Activated T-helper 17 cell treated with anti-CD3 and anti-CD28 coated beads, Interleukin-2, amount 50 U/mL, for 72 hours (primary cell): ENCODE data around the gene DMWD. TPM values are rescaled to one million over a fixed set of nuclear protein-coding genes. Genes with fewer than 3 reads are reported as not detected.
A peak's percentile ranks its signal among the peaks of the same experiment; 100 is the strongest.

Experiments
- ATAC-seq: fragments of 150-1000 bp; cut with Tn5 transposase; replicated peaks from 2 replicates; pipeline ENCODE4 v1.10.0; 2021; ENCODE audit warnings: mild to moderate bottlenecking, moderate library complexity
- H3K27ac Mint-ChIP-seq: one replicate; pipeline ENCODE4 v1.8.0; 2022; ENCODE audit warnings: mixed read lengths
- H3K27me3 Mint-ChIP-seq: one replicate; pipeline ENCODE4 v1.8.0; 2022; ENCODE audit warnings: mixed read lengths
- H3K36me3 Mint-ChIP-seq: one replicate; pipeline ENCODE4 v1.8.0; 2022; ENCODE audit warnings: low read depth, mild to moderate bottlenecking, mixed read lengths
- H3K4me1 Mint-ChIP-seq: one replicate; pipeline ENCODE4 v1.8.0; 2022; ENCODE audit warnings: mixed read lengths
- H3K4me3 Mint-ChIP-seq: one replicate; pipeline ENCODE4 v1.8.0; 2022; ENCODE audit warnings: mild to moderate bottlenecking, mixed read lengths
- H3K9me3 Mint-ChIP-seq: one replicate; pipeline ENCODE4 v1.8.0; 2022; ENCODE audit warnings: mixed read lengths
- total RNA-seq, 2 donors: library from RNA; stranded (reverse); gene quantifications; one replicate each; pipeline ENCODE4 v1.2.3, GENCODE V29; 2022

Gene DMWD
- total RNA-seq, 2 donors from 2014 or later = 33.1 to 38.9 TPM

DNA sequence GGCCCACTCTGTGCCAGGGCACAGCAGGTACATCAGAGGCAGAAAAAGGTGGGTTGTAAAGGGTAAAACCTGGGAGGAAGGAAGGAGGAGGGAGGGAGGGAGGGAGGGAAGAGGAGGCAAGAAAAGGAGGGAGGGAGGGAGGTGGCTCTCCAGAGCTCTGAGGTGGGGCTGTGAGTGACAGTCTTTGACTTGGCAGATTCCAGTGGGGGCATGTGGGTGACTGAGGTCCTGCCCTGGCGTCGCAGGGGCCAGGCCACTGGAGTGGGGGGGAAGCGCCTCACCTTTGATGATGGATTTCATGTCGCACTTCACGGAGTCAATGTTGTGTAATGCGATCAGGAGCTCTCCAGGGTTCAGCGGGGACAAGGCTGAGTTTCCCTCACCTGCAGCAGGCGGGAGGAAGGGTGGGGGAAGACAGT is 28.5 kb upstream of the DMWD start:
- Mint-ChIP-seq H3K36me3 (peaks cover 48% of the 10 kb centered on the region), H3K4me1 (no peaks in the 10 kb centered on the region), H3K27ac (peak overlapping the region; percentile 36), H3K9me3 (no peaks in the 10 kb centered on the region), H3K27me3 (no peaks in the 10 kb centered on the region), H3K4me3 (no peak overlapping the region)
- no peak for ATAC-seq

DNA sequence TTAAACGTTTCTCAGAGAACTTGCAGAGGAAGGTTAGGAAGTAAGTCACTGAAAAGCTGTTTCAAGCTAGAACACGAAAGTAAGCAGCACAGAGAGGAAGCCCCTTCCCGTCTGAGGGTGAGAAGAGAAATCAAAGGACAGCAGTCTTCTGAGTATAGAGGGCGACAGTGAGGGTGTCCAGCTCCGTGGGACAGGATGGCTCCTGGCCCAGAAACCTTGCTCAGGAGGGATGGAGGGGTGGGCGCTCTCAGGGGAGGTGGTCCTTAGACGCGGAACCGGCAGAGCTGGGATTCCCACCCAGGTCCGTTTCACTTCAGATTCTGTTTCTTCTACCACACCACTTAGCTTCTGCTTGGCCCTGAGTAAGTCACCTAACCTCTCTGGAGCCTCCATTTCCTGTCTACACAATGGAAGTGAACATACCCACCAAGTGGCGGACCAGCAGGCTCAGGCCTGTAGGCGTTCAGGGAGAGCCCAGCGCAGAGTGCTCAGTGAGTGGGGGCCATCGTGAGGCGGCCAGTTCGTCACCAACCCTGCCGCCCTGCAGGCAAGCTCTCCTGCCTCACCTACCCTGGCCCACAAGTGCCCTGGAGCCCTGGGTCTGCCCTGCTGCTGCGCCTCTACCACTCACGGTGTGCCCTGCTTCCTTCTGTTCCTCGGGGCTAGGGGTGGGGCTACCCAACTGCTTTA is 27.9 kb upstream of the DMWD start:
- Mint-ChIP-seq H3K27me3 (no peaks in the 10 kb centered on the region), H3K27ac (no peak overlapping the region), H3K4me1 (no peaks in the 10 kb centered on the region), H3K4me3 (no peak overlapping the region), H3K36me3 (peaks cover 47% of the 10 kb centered on the region), H3K9me3 (no peaks in the 10 kb centered on the region)
- no peak for ATAC-seq

DNA sequence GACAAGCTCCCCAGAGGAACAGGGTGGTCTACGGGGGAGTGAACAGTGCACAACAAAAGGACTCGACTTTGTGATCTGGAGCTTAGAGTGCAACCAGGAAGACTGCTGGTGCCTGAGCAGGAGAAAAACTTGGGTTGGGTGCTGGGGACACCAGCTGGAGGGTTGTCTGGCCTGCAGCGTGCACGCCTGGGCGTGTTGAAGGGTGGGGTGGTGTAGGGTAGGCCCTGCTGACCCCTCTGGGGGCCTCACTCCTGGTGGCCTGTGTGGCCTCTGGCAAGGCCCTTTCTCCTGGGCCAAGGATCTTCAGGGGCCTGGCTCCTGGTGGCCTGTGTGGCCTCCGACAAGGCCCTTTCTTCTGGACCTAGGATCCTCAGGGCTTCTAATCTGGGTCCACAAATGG is 27.1 kb upstream of the DMWD start:
- H3K27ac Mint-ChIP-seq = peak overlapping the region; percentile 56

DNA sequence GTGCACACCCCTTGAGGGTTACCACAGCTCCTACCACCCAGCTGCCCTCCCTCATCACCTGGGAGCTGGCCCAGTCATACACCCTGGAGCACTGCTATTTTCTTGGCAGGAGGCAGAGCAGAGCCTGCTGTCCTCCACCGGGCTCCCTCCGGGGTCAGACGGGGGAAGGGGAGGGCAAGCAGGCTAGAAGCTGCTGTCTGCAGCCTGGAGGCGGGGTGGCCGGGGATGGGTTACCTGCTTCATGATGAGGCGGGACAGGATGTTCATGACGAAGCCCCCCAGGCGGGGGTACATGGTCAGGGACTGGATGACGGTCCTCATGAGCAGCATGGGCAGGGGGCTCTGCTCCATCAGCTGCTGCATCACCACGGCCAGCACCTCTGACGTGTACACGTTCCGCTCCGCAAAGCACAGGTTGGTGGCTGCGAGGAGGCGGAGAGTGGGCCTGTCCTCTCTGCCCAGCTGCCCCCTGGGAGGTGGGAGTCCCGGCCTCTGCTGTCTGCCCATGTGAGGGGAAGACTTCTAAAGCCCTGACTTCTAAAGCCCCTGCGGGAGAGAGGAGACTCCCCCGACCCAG is 25.2 kb upstream of the DMWD start:
- Mint-ChIP-seq H3K4me3 (no peak overlapping the region), H3K36me3 (peaks cover 27% of the 10 kb centered on the region)
- peak; percentile 8 for ATAC-seq

More for the DNA sequence above, 27.1 kb upstream of the DMWD start:
- Mint-ChIP-seq H3K4me1 (no peaks in the 10 kb centered on the region), H3K4me3 (no peak overlapping the region), H3K27me3 (no peaks in the 10 kb centered on the region), H3K9me3 (no peaks in the 10 kb centered on the region), H3K36me3 (peaks cover 44% of the 10 kb centered on the region)
- no peak for ATAC-seq

DNA sequence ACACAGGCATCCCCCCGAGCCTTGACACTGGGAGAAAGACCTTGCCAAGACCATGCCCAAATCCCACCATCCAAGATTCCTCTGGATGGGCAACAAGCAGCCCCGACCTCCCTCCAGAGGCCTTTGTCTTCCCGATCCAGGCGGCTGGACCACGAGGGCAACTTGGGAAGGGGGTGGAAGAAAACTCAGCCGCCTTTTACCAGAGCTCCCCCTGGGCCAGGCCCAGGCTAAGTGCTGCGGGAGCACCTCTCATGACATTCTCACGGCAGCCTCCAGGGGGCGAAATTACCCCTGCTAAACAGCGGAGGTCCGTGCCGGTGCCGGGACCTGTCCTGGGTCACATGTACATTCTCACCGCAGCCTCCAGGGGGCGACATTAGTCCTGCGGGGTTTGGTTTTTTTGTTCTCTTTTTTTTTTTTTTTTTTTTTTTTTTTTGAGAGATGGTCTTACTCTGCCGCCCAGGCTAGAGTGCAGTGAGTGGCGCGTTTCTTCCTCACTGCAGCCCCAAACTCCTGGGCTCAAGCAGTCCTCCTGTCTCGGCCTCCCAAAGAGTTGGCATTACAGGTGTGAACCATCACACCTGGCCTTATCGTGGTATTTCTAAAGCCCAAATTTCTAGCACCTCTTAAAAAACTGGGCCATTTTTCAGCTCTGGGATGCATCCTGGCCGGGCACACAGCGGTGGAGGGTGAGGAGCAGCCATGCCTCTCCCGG is 24.5 kb upstream of the DMWD start:
- H3K9me3 Mint-ChIP-seq = no peaks in the 10 kb centered on the region
- peaks cover 25% of the 10 kb centered on the region for H3K36me3 Mint-ChIP-seq
- H3K27me3 Mint-ChIP-seq = no peaks in the 10 kb centered on the region
- no peaks in the 10 kb centered on the region for H3K4me1 Mint-ChIP-seq
- H3K4me3 Mint-ChIP-seq = no peak overlapping the region
- peak overlapping the region; percentile 33 for H3K27ac Mint-ChIP-seq
- ATAC-seq = peak; percentile 97

More for the DNA sequence above, 25.2 kb upstream of the DMWD start:
- H3K4me1 Mint-ChIP-seq = no peaks in the 10 kb centered on the region
- H3K27me3 Mint-ChIP-seq = no peaks in the 10 kb centered on the region
- no peak overlapping the region for H3K27ac Mint-ChIP-seq
- H3K9me3 Mint-ChIP-seq = no peaks in the 10 kb centered on the region

DNA sequence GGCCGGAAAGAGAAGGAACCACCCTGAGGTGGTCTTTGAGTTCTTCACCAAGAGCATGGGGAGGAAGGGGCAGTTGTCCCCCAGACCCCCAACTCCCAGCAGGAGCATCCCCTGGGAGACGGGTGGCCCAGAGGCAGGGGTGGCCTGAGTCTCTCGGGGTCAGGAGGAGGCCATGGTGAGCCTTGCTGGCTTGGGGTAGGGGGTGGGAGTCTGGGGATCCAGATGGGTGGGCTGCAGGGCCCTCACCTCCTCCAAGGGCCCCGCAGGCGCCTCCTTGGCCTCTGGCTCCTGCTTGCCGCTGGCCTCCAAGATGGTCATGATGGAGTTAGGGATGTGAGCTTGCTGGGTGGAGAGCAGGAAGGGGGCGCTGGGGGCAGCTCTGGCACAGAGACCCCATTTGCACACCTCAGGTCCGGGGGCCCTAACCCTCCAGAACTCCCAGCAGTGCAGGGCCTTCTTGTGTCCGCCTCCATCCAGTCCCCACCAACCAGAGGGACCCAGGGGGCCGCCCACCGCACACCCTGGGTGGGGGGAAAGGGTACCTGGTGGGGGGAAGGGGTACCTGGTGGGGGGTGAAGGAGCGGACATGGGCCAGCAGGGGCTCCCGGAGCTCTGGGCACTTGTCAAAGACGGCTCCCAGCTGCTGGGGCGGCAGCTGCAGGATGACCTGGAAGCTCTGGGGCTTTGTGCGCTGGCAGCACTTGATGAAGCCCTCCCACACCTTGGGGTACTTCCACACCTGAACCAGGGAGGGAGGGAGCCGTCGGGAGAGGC is 23.8 kb upstream of the DMWD start:
- ATAC-seq = no peak
- Mint-ChIP-seq H3K27ac (no peak overlapping the region), H3K4me1 (no peaks in the 10 kb centered on the region)

DNA sequence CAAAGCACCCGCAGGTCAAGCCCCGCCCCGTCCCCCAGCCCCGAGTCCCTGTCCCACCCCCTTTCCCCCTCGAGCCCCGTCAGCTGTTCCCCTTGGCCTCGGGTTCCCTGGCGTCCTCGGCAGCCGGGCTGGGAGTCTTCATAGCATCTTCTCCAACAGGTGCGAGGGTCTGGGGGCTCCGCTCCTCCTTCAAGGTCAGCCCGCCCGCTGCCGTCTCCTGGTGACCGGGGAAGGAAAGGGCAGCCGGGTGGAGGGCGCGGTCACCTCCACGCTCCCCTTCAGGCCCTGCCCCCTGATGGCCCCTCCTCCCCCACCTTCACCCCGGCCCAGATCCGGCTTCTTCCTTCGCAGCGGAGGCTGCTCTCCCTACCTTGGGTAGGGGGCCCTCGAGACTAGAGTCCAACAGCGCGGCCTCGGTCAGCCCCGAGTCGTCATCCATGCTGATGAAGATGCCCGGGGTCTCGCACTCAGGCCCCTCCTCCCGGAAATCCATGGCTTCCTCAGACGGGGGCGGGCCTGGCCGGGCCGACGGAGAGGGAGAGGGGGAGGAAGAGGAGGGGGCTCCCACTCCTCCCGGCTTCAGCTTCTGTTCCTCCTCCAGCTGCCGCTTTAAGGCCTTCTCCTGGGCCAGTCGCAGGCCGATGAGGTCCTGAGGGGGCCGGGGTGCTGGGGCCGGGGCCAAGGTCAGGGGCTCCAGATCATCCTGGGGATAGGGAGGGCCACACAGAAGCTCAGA is 23.0 kb upstream of the DMWD start:
- no peaks in the 10 kb centered on the region for H3K27me3 Mint-ChIP-seq
- no peaks in the 10 kb centered on the region for H3K4me1 Mint-ChIP-seq
- no peak overlapping the region for H3K4me3 Mint-ChIP-seq
- no peaks in the 10 kb centered on the region for H3K9me3 Mint-ChIP-seq
- no peak for ATAC-seq
- H3K36me3 Mint-ChIP-seq = peaks cover 18% of the 10 kb centered on the region
- no peak overlapping the region for H3K27ac Mint-ChIP-seq

More for the DNA sequence above, 23.8 kb upstream of the DMWD start:
- no peak overlapping the region for H3K4me3 Mint-ChIP-seq
- H3K9me3 Mint-ChIP-seq = no peaks in the 10 kb centered on the region
- peaks cover 22% of the 10 kb centered on the region for H3K36me3 Mint-ChIP-seq
- H3K27me3 Mint-ChIP-seq = no peaks in the 10 kb centered on the region

DNA sequence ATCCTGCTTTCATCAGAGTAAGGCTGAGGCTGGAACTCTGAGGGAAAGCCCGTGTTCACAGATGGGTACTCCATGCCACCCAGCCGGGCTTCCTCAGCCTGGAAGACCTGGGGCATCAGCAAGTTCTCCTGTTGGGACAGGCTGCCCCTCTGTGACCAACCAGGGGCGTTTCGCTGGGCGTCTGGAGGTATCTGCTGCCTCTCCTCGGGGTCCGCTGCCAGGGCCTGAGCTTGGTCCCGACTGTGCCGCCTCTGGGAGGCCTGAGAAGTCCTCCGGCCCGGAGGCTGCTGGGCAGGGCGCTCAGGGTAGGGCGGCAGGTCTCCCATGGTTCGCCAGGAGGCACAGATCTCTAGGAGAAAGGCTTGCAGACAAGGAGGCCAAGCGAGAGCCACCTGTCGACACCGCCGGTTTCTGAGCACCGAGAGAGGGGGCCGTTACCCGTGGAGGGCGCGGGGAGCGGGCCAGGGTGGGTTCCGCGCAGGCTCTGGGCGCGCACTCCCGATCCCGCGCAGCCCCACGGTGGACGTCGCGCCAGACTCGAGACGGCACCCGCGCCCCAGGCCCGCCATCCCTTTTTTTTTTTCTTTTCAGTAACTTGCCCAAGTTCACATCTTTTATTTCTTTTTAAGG is 22.3 kb upstream of the DMWD start, which contains the start of gene RSPH6A:
Gene RSPH6A, minus strand, starts transcription at position 458 of the 630 bp plus-strand sequence. Its CDS starts 132 bp downstream, at position 326.
- no peak for ATAC-seq
- Mint-ChIP-seq H3K4me3 (no peak within 1 kb of the TSS), H3K9me3 (no peaks in the 10 kb centered on the region), H3K27ac (no peak within 1 kb of the TSS), H3K36me3 (peaks cover 18% of the 10 kb centered on the region), H3K4me1 (no peaks in the 10 kb centered on the region), H3K27me3 (no peaks in the 10 kb centered on the region)

DNA sequence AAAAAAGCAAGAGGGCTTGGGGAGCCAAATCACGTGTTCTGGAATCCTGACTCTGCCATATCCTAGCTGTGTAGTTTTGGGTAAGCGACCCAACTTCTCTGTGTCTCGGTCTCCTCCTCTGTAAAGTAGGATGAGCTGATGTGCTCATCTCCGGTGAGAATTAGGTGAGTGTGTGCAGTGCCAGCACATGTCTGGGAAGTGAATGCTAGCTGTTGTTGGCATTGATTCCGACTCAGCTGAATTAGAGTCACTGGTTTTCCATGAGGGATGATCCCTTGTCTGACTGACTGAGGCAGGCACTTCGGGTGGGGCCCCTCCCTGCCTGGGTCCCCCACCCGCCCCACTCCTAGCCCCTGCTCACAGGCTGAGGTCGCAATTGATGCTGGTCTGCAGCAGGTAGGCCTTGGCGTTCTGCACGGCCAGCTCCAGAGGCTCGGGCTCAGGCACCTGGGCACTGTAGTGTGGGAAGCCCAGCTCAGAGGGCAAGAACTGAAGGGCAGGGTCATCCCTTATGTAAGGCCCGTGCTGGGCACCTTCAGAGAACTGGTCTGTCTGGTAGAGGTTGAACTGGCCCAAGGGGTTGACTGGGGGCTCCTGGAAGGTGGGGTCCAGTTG is 21.6 kb upstream of the DMWD start:
- Mint-ChIP-seq H3K36me3 (peaks cover 14% of the 10 kb centered on the region), H3K4me3 (no peak overlapping the region), H3K27me3 (no peaks in the 10 kb centered on the region), H3K4me1 (peaks cover 3% of the 10 kb centered on the region), H3K9me3 (no peaks in the 10 kb centered on the region), H3K27ac (no peak overlapping the region)
- no peak for ATAC-seq

DNA sequence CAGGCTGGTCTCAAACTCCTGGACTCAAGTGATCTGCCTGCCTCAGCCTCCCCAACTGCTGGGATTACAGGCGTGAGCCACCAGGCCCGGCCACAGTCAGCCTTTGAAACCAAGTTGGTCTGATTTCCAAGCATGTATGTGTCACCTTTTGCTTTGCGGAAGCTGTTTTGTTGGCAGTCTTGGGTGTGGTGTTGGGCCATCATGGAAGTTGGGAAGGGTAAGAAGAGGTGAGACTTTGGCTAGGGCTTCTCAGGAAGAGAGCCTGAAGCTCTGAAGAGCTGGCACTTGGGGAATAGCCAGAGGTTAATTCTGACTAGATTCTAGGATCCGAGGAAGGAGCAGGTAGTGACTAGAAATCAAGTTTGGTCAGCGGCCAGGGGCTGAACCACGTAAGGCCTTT is 19.7 kb upstream of the DMWD start:
- Mint-ChIP-seq H3K4me3 (no peak overlapping the region), H3K36me3 (peaks cover 10% of the 10 kb centered on the region), H3K4me1 (peaks cover 3% of the 10 kb centered on the region), H3K27ac (no peak overlapping the region), H3K9me3 (no peaks in the 10 kb centered on the region), H3K27me3 (no peaks in the 10 kb centered on the region)
- ATAC-seq = no peak

DNA sequence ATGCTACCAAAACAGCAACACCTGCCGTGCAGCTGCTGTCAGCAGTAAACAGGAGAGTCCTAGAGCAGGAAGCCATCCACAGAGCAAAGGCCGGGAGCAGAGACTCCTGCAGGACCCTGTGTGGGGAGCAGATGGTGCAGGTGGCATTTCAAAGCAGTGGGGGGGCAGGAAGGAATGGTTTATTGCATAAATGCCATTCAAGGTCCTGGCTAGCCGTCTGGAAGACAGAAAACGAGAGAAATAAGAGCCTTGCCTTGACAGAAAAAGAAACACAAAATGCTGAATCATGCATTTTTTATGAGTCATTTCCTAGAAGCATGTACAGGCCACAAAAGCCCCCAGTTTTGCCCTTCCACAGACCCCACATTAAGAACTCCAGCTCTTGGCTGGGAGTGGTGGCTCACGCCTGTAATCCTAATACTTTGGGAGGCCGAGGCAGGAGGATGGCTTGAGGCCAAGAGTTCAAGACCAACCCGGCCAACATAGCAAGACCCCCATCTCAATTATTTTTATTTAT is 17.1 kb upstream of the DMWD start:
- no peak for ATAC-seq
- no peak overlapping the region for H3K27ac Mint-ChIP-seq
- H3K4me3 Mint-ChIP-seq = no peak overlapping the region

DNA sequence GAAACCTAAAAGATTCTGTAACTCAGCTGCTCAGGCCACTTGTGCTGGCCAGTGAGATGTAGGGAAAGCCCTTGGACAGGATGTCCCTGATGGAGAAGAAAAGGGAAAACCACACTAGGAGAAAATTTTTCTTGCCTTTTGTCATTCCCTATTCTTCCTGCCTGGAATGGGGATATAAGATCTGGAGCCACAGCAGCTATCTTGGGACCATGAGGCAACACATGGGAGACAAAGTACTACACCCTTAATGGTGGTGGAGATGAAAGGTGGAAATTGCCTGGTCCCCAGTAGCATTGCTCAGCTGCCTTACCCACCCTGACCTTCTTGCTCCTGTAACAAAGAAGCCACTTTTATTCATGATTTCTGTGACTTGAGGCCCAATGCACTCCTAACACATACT is 13.1 kb upstream of the DMWD start:
- Mint-ChIP-seq H3K4me1 (peaks cover 3% of the 10 kb centered on the region), H3K27ac (no peak overlapping the region), H3K36me3 (no peaks in the 10 kb centered on the region), H3K4me3 (no peak overlapping the region), H3K9me3 (no peaks in the 10 kb centered on the region), H3K27me3 (peaks cover 6% of the 10 kb centered on the region)
- no peak for ATAC-seq

More for the DNA sequence above, 17.1 kb upstream of the DMWD start:
- H3K9me3 Mint-ChIP-seq = no peaks in the 10 kb centered on the region
- no peaks in the 10 kb centered on the region for H3K27me3 Mint-ChIP-seq
- no peaks in the 10 kb centered on the region for H3K36me3 Mint-ChIP-seq
- peaks cover 3% of the 10 kb centered on the region for H3K4me1 Mint-ChIP-seq

DNA sequence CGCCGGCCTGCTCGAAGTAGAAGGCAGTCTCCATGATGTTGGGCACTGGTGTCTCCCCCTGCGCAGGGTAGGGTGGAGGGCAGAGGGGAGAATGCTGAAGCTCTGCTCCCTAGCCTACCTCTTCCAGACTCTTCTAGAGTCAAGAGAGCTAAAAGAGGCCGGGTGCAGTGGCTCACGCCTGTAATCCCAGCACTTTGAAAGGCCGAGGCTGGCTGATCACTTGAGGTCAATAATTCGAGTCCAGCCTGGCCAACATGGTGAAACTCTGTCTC is 12.2 kb upstream of the DMWD start:
- H3K36me3 Mint-ChIP-seq = no peaks in the 10 kb centered on the region
- no peak for ATAC-seq

More for the DNA sequence above, 12.2 kb upstream of the DMWD start:
- Mint-ChIP-seq H3K4me1 (peaks cover 3% of the 10 kb centered on the region), H3K9me3 (no peaks in the 10 kb centered on the region), H3K4me3 (no peak overlapping the region), H3K27me3 (peaks cover 6% of the 10 kb centered on the region), H3K27ac (no peak overlapping the region)
